ENCODE results near the gene ZBED6.
A peak's percentile ranks its signal among the peaks of the same experiment; 100 is the strongest.
"Not testable (repeated sequence)": the region's sequence is repeated elsewhere in the genome, so short reads cannot be mapped to it uniquely, and the experiment has no call there.

Gene ZBED6, protein sequence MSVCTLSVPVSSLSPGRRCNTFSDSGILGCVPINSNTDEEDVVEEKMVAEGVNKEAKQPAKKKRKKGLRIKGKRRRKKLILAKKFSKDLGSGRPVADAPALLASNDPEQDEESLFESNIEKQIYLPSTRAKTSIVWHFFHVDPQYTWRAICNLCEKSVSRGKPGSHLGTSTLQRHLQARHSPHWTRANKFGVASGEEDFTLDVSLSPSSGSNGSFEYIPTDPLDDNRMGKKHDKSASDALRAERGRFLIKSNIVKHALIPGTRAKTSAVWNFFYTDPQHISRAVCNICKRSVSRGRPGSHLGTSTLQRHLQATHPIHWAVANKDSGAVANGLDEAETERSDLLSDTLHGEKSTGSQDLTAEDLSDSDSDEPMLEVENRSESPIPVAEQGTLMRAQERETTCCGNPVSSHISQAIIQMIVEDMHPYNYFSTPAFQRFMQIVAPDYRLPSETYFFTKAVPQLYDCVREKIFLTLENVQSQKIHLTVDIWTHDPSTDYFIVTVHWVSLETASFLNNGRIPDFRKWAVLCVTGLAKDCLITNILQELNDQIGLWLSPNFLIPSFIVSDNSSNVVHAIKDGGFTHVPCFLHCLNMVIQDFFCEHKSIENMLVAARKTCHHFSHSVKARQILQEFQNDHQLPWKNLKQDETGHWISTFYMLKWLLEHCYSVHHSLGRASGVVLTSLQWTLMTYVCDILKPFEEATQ (N-terminal part only)

DNA sequence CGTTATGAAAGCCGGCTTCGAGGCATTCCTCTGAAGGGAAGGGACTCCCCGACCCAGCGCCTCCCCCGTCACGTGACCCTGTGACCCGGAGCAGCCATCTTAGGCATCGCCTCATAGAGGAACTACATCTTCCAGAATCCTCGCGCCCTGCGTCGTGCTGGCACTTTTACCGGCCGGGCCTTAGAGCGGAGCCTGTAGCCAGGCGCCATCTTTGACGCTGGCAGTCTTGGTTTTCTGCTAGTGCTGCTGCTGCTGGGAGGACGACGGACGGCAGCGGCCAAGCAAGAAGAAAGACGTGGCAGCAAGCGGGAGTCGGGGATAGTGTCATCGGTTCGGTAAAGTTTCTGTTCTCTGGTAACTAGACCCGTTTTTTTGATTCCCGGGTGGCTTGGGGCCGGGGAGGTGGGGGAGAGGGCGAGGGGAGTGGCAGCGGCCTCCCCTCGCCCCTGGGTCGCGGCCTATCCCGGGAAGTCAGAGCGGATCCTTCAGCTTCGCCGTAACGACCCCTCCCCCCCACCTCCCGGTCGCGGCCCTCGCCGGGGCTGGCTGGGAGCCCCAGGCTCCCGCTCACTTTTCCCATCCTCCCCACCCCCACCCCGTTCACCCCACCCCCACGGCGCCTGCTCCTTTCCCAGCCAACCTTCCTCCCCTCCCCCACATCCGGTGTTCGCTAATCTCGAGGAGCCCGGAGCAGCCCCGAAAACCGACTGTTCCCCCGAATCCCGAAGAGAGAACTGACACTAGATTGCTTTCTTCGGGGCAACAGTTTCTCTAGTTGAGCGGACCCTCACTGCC lies at the start of gene ZBED6, which contains the start of gene ZC3H11A:
Gene ZBED6, plus strand, starts transcription at position 183 of the 795 bp plus-strand sequence. CDS start 1,900 bp downstream, outside the sequence.
Gene ZC3H11A, plus strand, starts transcription at position 183 of the 795 bp plus-strand sequence. CDS start 21,448 bp downstream, outside the sequence.
- peak; percentile 98 for DNase-seq

DNA sequence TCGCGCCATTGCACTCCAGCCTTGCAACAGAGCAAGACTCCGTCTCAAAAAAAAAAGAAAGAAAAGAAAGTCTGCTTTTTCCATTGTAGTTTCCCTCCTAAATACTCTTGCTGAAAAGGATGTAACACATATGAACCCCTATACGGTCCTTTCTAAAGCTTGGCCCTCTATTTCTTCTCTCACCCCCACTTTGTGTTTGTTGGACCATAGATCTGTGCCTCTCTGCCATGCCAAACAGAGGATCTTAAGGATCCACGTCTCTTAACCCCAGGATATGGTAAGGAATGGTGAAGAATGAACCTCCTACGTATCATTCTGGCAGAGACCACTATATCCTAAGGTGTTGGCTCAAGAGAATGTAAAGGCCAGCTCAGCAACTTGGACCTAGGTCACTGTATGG lies 49.1 kb upstream of the ZBED6 start:
- no peak for DNase-seq

DNA sequence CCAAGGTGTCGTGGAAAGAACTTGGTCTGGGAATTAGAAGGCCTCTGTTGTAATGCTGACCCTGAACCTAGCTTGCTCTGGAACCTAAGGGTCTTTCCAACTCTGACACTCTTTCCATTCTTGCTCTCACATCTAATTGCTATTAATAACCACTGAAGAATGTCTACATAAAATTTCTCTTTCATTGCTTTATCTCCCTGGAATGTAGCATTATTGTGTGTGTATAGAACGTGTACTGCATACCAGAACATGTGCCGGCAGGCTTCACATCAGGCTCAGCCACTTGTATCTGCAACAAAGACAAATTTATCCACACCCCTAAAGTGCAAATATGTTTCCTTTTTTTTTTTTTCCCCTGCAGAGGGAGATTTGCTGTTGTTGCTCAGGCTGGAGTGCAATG lies 44.4 kb upstream of the ZBED6 start:
- DNase-seq, result no peak

DNA sequence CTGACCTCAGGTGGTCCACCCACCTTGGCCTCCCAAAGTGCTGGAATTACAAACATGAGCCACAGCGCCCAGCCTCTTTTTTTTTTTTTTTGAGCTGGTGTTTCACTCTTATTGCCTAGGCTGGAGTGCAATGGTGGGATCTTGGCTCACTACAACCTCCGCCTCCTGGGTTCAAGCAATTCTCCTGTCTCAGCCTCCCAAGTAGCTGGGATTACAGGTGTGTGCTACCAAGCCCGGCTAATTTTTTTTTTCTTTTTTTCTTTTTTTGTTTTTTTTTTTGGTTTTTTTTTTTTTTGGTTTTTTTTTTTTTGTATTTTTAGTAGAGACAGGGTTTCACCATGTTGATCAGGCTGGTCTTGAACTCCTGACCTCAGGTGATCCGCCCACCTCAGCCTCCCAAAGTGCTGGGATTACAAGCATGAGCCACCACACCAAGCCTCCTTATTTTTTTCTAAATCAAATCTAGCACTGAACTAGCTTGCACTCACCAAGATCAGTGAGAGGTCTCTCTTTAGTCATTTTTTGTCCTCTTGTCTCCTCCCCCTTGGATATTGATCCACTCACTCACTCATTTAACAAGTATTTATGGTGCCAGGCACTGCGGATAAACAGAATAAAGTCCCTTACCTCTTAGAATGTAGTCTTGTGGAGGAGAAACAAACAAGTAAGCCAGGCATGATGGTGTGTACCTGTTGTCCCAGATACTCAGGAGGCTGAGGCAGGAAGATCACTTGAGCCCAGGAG lies 43.6 kb upstream of the ZBED6 start:
- DNase-seq, result not testable (repeated sequence)

DNA sequence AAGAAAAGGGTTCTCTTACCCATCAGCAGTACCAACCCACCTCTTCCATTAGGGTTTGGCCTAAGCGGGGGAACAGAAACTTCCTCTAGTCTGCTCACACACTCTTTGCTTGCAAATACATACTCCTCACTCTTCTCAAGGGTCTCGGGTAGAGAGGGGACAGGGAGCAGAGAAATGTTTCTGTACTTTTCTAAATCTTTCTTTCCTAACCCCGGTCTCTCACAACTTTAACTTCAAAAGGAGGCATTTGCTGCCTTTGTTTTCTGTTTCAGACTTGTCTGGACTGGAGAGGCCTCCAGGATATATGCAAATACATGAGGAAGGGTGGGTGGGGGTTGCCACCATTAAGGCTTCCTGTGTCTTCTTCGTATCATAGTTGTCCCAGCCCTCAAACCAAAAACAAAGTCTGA lies 41.0 kb upstream of the ZBED6 start:
- DNase-seq, result no peak

DNA sequence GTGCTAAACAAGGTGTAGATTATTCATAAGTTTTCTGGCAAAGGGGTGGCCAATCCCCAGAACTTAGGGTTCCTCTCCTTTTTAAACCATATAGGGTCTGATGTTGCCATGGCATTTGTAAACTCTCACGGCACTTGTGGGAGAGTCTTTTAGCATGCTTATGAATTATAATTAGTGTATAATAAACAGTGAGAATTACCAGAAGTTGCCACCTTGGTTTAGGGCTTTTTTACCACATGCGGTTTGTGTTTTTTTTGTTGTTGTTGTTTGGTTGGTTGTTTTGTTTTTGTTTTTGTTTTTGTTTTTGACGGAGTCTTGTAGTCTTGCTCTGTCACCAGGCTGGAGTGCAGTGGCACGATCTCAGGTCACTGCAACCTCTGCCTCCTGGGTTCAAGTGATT lies 39.4 kb upstream of the ZBED6 start:
- DNase-seq, result no peak

DNA sequence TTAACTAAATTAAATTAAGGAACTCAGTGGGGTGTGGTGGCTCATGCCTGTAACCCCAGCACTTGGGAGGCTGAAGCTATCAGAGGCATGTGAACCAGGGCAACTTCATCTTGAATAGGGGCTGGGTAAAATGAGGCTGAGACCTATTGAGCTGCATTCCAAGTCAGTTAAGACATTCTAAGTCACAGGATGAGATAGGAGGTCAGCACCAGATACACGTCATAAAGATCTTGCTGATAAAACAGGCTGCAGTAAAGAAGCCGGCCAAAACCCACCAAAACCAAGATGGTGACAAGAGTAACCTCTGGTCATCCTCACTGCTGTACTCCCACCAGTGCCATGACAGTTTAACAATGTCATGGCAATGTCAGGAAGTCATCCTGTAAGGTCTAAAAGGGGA lies 36.7 kb upstream of the ZBED6 start:
- DNase-seq, result not testable (repeated sequence)

DNA sequence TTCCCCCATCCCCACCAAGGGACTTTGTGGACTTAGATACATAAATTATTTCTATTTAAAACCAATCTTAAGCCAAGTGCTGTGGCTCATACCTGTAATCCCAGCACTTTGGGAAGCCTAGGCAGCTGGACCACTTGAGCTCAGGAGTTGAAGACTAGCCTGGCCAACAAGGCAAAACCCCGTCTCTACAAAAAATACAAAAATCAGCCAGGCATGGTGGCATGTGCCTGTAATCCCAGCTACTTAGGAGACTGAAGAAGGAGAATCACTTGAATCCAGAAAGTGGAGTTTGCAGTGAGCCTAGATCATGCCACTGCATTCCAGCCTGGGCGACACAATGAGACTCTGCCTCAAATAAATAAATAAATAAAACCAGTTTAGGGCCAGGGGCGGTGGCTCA lies 34.9 kb upstream of the ZBED6 start:
- no peak for DNase-seq

DNA sequence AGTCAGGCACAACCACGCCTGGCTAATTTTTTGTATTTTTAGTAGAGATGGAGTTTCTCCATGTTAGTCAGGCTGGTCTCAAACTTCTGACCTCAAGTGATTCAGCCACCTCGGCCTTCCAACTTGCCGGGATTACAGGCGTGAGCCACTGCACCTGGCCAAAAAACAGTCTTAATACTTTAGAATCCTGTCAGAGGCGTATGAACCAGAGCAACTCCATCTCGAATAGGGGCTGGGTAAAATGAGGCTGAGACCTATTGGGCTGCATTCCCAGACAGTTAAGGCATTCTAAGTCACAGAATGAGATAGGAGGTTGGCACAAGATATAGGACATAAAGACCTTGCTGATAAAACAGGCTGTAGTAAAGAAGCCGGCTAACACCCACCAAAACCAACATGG lies 33.5 kb upstream of the ZBED6 start:
- DNase-seq, result not testable (repeated sequence)

DNA sequence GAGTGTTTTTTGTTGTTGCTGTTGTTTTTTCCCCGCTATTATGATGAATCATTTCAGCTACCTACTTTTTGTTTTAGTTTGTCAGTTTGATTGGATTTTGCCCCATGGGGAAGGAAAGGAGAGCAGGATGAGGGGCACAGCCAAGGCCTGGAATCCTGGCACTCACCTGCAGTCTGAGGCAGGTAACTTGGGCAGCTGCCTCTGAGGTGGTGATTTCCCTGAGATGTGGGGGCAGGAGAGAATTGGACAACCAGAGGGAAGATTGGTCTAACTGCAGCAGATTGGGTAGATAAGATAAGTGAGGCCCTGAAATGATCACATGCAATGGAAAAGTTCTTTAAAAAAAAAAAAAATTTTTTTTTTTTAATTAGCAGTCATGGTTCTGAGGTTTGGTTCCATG lies 31.9 kb upstream of the ZBED6 start:
- DNase-seq, result no peak

DNA sequence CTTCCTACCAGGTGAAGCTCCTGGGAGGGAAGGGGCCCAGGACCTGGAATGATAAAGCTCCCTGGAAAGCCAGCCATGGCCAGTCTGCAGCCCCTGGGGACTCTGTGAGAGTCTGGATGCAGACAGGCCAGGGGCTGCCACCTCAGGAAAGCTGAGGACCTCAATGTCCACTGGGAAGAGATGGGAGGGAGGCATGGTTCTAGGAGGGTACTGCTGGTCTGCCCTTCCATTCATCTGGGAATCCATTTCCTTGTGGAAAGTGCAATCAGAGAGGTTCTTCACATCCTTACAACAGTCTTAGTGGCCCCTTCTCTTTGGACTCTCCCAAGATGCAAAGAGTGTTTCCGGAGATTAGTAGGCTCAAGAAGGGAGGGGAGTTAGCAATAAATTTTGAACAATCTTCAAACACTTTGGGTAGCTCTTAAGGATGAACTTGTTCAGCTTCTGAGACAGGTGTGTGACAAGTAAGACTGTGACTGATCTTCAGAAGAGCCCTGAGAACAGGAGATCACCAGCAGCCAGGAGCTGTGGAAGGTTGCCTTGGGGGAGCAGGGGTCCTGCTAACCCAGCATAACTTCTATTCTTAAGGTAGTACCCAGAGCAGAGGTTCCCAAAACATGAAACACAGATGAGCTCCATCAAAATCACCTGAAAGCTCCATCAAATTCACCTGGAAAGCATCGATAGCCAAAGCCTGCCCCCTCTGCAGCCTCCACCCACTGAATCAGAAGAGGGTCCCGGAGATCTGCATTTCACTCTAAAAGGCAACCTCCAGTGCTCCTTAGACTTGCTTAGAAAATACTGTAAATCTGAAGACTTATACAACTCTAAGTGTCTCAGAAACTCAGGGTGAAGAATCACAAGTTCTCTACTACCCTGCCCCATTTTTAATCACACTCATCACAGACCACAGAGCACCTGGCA lies 31.1 kb upstream of the ZBED6 start:
- DNase-seq, result no peak

DNA sequence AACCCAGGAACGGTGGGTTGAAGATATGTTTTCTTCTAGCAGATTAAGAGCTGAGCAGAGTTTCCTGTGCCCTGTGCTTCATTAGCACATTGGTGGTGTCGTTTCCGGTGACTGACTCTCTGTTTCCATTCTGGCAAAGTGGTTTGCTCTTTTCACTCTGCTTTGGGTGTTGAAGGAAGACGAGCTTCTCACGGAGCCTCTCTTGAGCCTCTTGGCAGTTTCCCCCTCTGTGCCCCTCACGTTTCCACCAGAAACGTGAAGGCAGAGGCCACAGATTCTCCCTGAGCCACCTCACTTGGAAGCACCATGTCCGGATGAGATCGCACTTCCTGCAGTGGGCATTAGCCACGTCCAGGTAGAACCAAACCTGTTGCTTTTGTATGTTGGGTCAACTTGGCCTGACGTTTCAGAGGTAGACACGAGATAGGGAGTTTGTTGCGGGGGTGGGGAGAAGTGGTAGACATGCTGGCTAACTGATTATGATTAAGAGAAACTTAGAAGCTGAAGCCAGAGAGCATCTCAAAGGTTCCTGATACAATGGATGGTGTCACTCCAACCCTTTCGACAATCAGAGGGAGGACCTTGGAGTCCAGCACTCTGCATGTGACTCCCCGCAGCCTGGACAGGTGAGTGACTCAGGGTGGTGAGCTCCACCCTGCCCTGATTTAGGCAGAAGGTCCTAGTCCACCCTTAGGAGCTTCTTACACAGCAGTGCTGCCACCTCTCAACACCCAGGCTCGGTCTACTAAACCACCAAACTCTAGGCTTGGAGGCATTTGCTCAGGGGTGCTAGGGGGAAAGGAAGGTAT lies 30.2 kb upstream of the ZBED6 start, which contains the start of gene LAX1:
Gene LAX1, plus strand, starts transcription at position 155 of the 809 bp plus-strand sequence. Its CDS starts 383 bp downstream, at position 538.
- DNase-seq, result no peak

DNA sequence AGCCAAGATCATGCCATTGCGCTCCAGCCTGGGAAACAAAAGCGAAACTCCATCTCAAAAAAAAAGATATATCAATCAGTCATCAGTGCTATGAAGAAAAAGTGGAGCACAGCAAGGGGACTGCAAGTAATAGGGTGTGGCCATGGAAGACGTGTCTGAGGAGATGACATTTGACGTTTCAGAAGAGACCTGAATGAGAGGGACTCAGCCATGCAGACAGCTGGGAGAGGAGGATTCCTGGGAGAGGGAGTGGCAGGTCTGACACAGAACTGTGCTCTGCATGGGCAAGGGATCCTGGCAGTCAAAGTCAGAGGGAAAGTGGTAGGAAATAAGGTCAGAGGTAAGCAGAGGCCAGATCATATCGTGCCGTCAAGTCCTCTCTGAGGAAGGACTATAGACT lies 27.2 kb upstream of the ZBED6 start:
- DNase-seq, result no peak

DNA sequence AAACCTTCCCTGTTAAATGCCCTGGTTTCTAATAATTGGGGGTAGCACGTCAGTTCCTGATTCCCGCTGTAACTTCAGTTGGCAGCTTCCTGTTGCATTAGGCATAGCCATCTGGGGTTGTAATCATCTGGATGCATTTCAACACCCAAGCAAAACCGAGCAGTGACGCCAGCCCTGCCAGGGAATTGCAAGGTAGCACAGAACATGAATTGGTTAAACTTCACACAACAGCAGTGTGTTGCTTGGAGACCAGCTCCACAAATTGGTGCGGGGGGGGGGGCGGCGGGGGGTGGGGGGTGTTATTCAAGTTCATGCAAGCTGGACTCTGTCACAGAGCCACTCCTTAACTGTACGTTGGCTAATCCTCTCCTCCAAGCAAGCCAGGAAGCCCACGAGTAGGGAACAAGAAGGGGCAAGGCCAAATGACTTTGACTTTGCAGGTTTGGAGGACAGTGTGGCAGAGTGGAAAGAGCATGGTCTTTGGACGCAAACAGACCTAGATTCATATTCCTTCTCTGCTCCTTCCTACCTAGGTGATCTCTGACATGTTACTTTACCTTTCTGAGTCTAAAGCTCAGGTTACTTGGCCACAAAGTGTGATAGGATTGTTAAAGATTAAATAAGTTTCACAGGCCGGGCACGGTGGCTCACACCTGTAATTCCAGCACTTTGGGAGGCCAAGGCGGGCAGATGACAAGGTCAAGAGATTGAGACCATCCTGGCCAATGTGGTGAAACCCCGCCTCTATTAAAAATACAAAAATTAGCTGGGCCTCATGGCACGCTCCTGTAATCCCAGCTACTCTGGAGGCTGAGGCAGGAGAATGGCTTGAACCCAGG lies 25.7 kb upstream of the ZBED6 start:
- DNase-seq, result peak; percentile 53

DNA sequence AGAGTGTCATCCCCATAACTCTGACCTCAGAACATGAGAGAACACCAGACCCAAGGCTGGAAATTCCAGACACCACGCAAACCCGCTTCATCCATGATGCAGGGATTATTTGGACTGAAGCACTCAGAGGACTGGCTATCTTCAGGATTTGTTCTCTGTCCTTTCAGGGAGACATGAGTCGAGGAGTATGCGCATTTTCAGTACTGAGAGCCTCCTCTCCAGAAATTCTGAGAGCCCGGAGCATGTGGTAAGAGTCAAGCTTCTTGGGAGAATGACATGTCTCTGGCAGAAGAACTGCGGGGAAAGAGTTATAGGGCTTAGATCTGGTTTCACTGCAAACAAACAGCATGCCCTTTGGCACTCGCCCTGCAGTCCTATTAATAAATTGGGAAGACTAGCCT lies 23.5 kb upstream of the ZBED6 start:
- no peak for DNase-seq

DNA sequence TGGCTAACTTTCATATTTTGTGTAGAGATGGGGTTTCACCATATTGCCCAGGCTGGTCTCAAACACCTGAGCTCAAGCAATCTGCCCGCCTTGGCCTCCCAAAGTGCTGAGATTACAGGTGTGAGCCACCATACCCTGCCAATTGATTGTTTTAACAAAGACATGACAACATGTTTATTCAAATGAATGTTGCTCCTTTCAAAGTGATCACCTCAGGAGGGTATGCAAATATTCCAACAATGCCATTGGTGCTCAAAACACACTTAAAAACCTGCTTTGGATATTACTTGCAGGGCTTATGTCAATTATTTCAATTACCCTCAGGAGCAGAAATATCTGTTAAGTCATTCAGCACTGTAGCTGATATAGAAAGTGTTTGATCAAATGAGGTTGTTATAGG lies 22.6 kb upstream of the ZBED6 start:
- DNase-seq, result no peak

DNA sequence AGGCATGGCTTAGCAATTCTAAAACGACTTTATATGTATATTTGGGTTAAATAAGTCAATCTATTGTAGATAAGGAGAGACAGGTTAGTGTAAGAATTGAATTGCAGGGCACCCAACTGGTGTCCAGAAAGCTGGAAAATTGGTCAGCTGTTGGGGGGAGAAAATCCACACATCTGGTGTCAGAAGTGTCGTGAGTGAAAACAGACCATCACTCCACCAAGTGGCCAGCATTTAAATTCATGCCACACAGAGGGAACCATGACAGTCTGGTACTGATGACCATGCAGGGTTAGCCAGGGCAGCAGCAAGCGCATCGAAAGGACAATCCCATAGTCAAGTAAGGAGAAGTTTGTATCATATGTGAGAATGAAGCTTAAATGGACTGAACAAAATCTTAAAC lies 18.8 kb upstream of the ZBED6 start:
- no peak for DNase-seq

DNA sequence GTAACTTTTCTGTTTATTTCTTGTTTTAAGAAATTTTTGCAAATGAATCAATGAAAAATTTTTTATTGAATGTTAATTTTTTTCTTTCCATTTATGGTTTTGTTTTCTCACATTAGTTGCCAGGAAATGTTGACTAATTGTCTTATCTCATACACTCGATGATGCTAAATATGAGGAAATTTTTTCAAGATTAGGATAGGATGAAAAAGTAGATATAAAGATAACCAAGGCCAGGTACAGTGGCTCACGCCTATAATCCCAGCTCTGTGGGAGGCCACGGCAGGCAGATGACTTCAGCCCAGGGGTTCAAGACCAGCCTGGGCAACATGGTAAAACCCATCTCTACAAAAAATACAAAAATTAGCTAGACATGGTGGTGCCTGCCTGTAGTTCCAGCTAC lies 17.8 kb upstream of the ZBED6 start:
- no peak for DNase-seq

DNA sequence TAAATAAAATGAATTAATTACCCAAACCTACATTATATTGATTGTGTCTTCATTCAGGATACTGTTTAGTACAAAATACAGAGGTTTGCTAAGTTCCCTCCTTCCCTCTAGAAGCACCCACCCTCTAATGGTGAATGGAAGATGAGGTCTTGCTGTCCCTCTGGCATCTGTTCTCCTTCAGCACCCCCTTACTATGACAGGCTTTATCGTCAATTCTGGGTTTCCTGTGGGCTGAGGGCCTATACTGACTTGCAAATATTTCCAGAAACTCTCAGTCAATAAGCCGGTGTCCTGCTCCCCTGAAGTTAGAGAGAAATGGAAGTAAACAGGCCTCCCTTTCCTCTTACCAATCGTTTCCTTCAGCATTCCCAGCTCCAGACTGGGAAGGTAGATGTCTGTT lies 17.3 kb upstream of the ZBED6 start:
- DNase-seq, result no peak

DNA sequence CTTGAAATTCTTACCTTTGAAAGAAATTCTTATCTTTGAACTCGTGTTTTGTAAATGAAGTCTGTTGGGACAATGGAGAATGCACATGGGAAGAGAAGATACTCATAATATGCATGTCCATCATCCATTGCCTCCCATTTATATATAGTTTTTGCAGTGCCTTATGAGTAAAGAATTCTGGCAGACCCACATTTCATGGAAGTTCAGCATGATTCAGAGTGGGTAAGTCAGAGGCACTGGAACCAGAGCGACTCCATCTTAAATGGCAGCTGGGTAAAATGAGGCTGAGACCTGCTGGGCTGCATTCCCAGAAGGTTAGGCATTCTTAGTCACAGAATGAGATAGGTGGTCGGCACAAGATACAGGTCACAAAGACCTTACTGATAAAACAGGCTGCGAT lies 16.6 kb upstream of the ZBED6 start:
- DNase-seq, result no peak

All from amniotic stem cell (primary cell).